ENCODE measurements around the gene CAMK1D. TPM values are rescaled to one million over a fixed set of nuclear protein-coding genes. Genes with fewer than 3 reads are reported as not detected.

Gene CAMK1D
- total RNA-seq, 3 donors from 2014 or later (not counting 1 experiment from before 2014, with no cell fraction given), result 44.2 to 56.4 (median 49.7) TPM

- Histone ChIP-seq H3K27ac (ENCODE audit: low read length) (no peak overlapping the region), H3K27me3 (ENCODE audit: control insufficient read depth, insufficient read depth, low read length) (no peaks in the 10 kb centered on the region), H3K4me3 (ENCODE audit: low read length) (no peak overlapping the region), H3K4me1 (ENCODE audit: control insufficient read depth, insufficient read depth, low read length) (peaks cover 3% of the 10 kb centered on the region), H3K36me3 (ENCODE audit: control insufficient read depth, insufficient read depth, low read length) (no peaks in the 10 kb centered on the region), H3K9me3 (ENCODE audit: control insufficient read depth, insufficient read depth, low read length) (no peaks in the 10 kb centered on the region)
- WGBS (ENCODE audit: insufficient coverage), result 73% methylated on average over 11 of the region's 11 CpGs
- Mint-ChIP-seq H3K4me1 (no peaks in the 10 kb centered on the region), H3K27me3 (ENCODE audit: low read depth in 2 of 2) (peaks cover 2 to 24% of the 10 kb centered on the region in 2 donors), H3K27ac (no peak overlapping the region), H3K4me3 (no peak overlapping the region), H3K9me3 (no peaks in the 10 kb centered on the region), H3K36me3 (no peaks in the 10 kb centered on the region)
- no peak for DNase-seq
- ATAC-seq, result no peak
- intact Hi-C loops (cut with micrococcal nuclease), result no loop called here
- TF ChIP-seq CTCF (IDR thresholded peaks at IDR 0.05), result no peak
Observed at GRCh38 chr10:12848439-12849173, 499.3 kb downstream of the CAMK1D start.

- Mint-ChIP-seq H3K36me3 (no peaks in the 10 kb centered on the region), H3K27me3 (ENCODE audit: low read depth in 2 of 2) (peaks cover 5 to 24% of the 10 kb centered on the region in 2 donors), H3K4me3 (no peak overlapping the region), H3K9me3 (no peaks in the 10 kb centered on the region), H3K4me1 (no peaks in the 10 kb centered on the region), H3K27ac (no peak overlapping the region)
- intact Hi-C loops (cut with micrococcal nuclease), result no loop called here
- Histone ChIP-seq H3K4me1 (ENCODE audit: control insufficient read depth, insufficient read depth, low read length) (peaks cover 3% of the 10 kb centered on the region), H3K9me3 (ENCODE audit: control insufficient read depth, insufficient read depth, low read length) (no peaks in the 10 kb centered on the region), H3K4me3 (ENCODE audit: low read length) (no peak overlapping the region), H3K27me3 (ENCODE audit: control insufficient read depth, insufficient read depth, low read length) (no peaks in the 10 kb centered on the region), H3K27ac (ENCODE audit: low read length) (no peak overlapping the region), H3K36me3 (ENCODE audit: control insufficient read depth, insufficient read depth, low read length) (no peaks in the 10 kb centered on the region)
- TF ChIP-seq CTCF (IDR thresholded peaks at IDR 0.05), result no peak
- WGBS (ENCODE audit: insufficient coverage), result 18% methylated on average over 20 of the region's 20 CpGs
- ATAC-seq (peak in 1 of 3 donors; percentile 30), DNase-seq (no peak)
Observed at GRCh38 chr10:12849319-12850181, 500.2 kb downstream of the CAMK1D start.

- Mint-ChIP-seq H3K27me3 (ENCODE audit: low read depth in 2 of 2) (peaks cover 7% of the 10 kb centered on the region in 2 donors), H3K27ac (no peak overlapping the region), H3K9me3 (no peaks in the 10 kb centered on the region), H3K36me3 (no peaks in the 10 kb centered on the region), H3K4me3 (no peak overlapping the region), H3K4me1 (no peaks in the 10 kb centered on the region)
- no peak for DNase-seq
- intact Hi-C loops (cut with micrococcal nuclease), result no loop called here
- ATAC-seq, result no peak
- Histone ChIP-seq H3K4me3 (ENCODE audit: low read length) (no peak overlapping the region), H3K27me3 (ENCODE audit: control insufficient read depth, insufficient read depth, low read length) (no peaks in the 10 kb centered on the region), H3K4me1 (ENCODE audit: control insufficient read depth, insufficient read depth, low read length) (peaks cover 3% of the 10 kb centered on the region), H3K27ac (ENCODE audit: low read length) (no peak overlapping the region), H3K36me3 (ENCODE audit: control insufficient read depth, insufficient read depth, low read length) (no peaks in the 10 kb centered on the region), H3K9me3 (ENCODE audit: control insufficient read depth, insufficient read depth, low read length) (no peaks in the 10 kb centered on the region)
- whole genome bisulfite sequencing (ENCODE audit: insufficient coverage), result 40% methylated on average over 1 of the region's 2 CpGs
- TF ChIP-seq CTCF (IDR thresholded peaks at IDR 0.05), result no peak
Observed at GRCh38 chr10:12852687-12853086, 503.3 kb downstream of the CAMK1D start.
